ENCODE data around the gene DEPP1. TPM values are rescaled to one million over a fixed set of nuclear protein-coding genes. Genes with fewer than 3 reads are reported as not detected.

Gene DEPP1
- total and polyA plus RNA-seq, 10 of the 15 experiments (the other 5 are each of a cell fraction or from before 2014, with no cell fraction given) = 1.7 to 12.1 (median 7.3) TPM

GRCh38 chr10:44951576-44952226, 26.9 kb downstream of the DEPP1 start (continued):
- TF ChIP-seq MLLT1 (IDR thresholded peaks at IDR 0.05) = no peak

- intact Hi-C loops (cut with micrococcal nuclease; ENCODE audit: unreplicated experiment) = no loop called here
- peak; percentile 65 for ATAC-seq
- POLR2A ChIA-PET = interaction anchor here (0.6 to 8.5 kb wide), 4 partner anchors 11 to 23 kb away, joined by 3 to 174 read pairs (median 4); partner anchors contain the start of gene RASSF4
- no TSS peak for BruUV-seq (replicated peaks)
- FAIRE-seq = no peak
- no peak overlapping the region for H3K9ac ChIP-seq (ENCODE audit: control insufficient read depth, insufficient read depth, low read length)
- no peaks in the 10 kb centered on the region for H3K36me3 ChIP-seq (ENCODE audit: control insufficient read depth in 2 of 2, insufficient read depth in 2 of 2, low read length in 1 of 2)
- in situ Hi-C loops (cut with MboI) = loop anchor here (25.0 kb wide), 1 partner anchor 1788 kb away; no protein-coding TSS in a partner anchor
- RAD21 ChIA-PET (ENCODE audit: unreplicated experiment) = interaction anchor here (1.5 to 7.5 kb wide), 6 partner anchors 9 to 30 kb away, joined by 4 to 60 read pairs (median 35); partner anchors contain the start of gene RASSF4
- WGBS (ENCODE audit: insufficient coverage, insufficient replicate concordance, low lambda C conversion rate, missing lambda C conversion rate) = 79% methylated on average over 10 of the region's 10 CpGs
- H3K9me3 ChIP-seq (replicated peaks; ENCODE audit: control insufficient read depth, insufficient read depth, low read length) = no peaks in the 10 kb centered on the region; the same call in 1 of the 3 replicates
- DNase-seq (ENCODE audit: low read depth, low spot score) = no peak
- no peak overlapping the region for H3K4me3 ChIP-seq
- H4K20me1 ChIP-seq (ENCODE audit: control insufficient read depth, insufficient read depth) = no peaks in the 10 kb centered on the region
- no peaks in the 10 kb centered on the region for H3K27me3 ChIP-seq (replicated peaks in 1 of 2; ENCODE audit: control insufficient read depth in 2 of 2, insufficient read depth in 2 of 2, low read length in 1 of 2)
- H3K4me2 ChIP-seq (ENCODE audit: control insufficient read depth, insufficient read depth) = no peak overlapping the region; the same call in 1 of the 2 replicates
- CTCF ChIA-PET = interaction anchor here (0.6 to 6.8 kb wide), 8 partner anchors 9 to 30 kb away, joined by 3 to 80 read pairs (median 5); partner anchors contain the start of gene RASSF4
- no peaks in the 10 kb centered on the region for H3K79me2 ChIP-seq (ENCODE audit: control insufficient read depth, insufficient read depth, low read length)
- H3K27ac ChIP-seq (ENCODE audit: control insufficient read depth, insufficient read depth) = peak overlapping the region; percentile 57
- SMC1A ChIA-PET (ENCODE audit: uncharacterized antibody, unreplicated experiment) = interaction anchor here (1.1 to 8.4 kb wide), 8 partner anchors 8 to 42 kb away, joined by 3 to 147 read pairs (median 8); partner anchors contain the start of genes DEPP1 and RASSF4
- H3K4me1 ChIP-seq (ENCODE audit: control insufficient read depth, insufficient read depth, low read length) = peaks cover 50% of the 10 kb centered on the region
- no peak overlapping the region for H2AFZ ChIP-seq (ENCODE audit: control insufficient read depth, low read depth, low read length)
- TF ChIP-seq CBX3 (IDR thresholded peaks at IDR 0.05; ENCODE audit: borderline replicate concordance, low read depth) (no peak), MLLT1 (IDR thresholded peaks at IDR 0.05) (no peak), NFXL1 (IDR thresholded peaks at IDR 0.05; ENCODE audit: borderline replicate concordance) (no peak), IKZF2 (IDR thresholded peaks at IDR 0.05) (no peak), HDGF (IDR thresholded peaks at IDR 0.05) (0 out of 2 replicates have a peak, but pooled peaks have one; percentile 16), IKZF1 (conservative IDR thresholded peaks at IDR 0.05) (peak; percentile 55), RAD21 (IDR thresholded peaks at IDR 0.05; ENCODE audit: insufficient read depth, low read depth, low read length) (no peak), SMAD5 (IDR thresholded peaks at IDR 0.05; ENCODE audit: low read depth) (no peak), MYB (IDR thresholded peaks at IDR 0.05; ENCODE audit: borderline replicate concordance, low read depth, low read length) (no peak), IRF3 (IDR thresholded peaks at IDR 0.05) (no peak), SPI1 (IDR thresholded peaks at IDR 0.05; ENCODE audit: borderline replicate concordance, insufficient read depth, low read depth, low read length) (peak; percentile 79)
Measured at GRCh38 chr10:44950326-44951225, 28.0 kb downstream of the DEPP1 start.
